ENCODE measurements around the gene MEGF10. TPM values are rescaled to one million over a fixed set of nuclear protein-coding genes. Genes with fewer than 3 reads are reported as not detected.

MEGF10 gene
- total RNA-seq, 1 donor = 1.3 TPM

GRCh38 chr5:127450046-127450445 lies 159.4 kb downstream of the MEGF10 start:
- no peak for DNase-seq (ENCODE audit: low read depth)
- TF ChIP-seq CTCF (IDR thresholded peaks at IDR 0.05; ENCODE audit: insufficient read depth, low read depth, low read length) = no peak
- H3K4me3 ChIP-seq (ENCODE audit: low read depth, low read length) = no peak overlapping the region

GRCh38 chr5:127451096-127451495 lies 160.5 kb downstream of the MEGF10 start:
- no peak overlapping the region for H3K4me3 ChIP-seq (ENCODE audit: low read depth, low read length)
- no peak for TF ChIP-seq CTCF (IDR thresholded peaks at IDR 0.05; ENCODE audit: insufficient read depth, low read depth, low read length)
- DNase-seq (ENCODE audit: low read depth) = no peak

- no peak for TF ChIP-seq CTCF (IDR thresholded peaks at IDR 0.05; ENCODE audit: insufficient read depth, low read depth, low read length)
- no peak overlapping the region for H3K4me3 ChIP-seq (ENCODE audit: low read depth, low read length)
- DNase-seq (ENCODE audit: low read depth) = no peak
These were observed 162.0 kb downstream of the MEGF10 start for GRCh38 chr5:127452626-127453025.

- TF ChIP-seq CTCF (IDR thresholded peaks at IDR 0.05; ENCODE audit: insufficient read depth, low read depth, low read length) = no peak
- no peak for DNase-seq (ENCODE audit: low read depth)
- no peak overlapping the region for H3K4me3 ChIP-seq (ENCODE audit: low read depth, low read length)
These were observed 180.6 kb downstream of the MEGF10 start for GRCh38 chr5:127471211-127471610.

GRCh38 chr5:127472700-127473099 lies 182.1 kb downstream of the MEGF10 start:
- no peak for TF ChIP-seq CTCF (IDR thresholded peaks at IDR 0.05; ENCODE audit: insufficient read depth, low read depth, low read length)
- DNase-seq (ENCODE audit: low read depth) = no peak
- H3K4me3 ChIP-seq (ENCODE audit: low read depth, low read length) = no peak overlapping the region

- DNase-seq (ENCODE audit: low read depth) = no peak
- H3K4me3 ChIP-seq (ENCODE audit: low read depth, low read length) = no peak overlapping the region
- no peak for TF ChIP-seq CTCF (IDR thresholded peaks at IDR 0.05; ENCODE audit: insufficient read depth, low read depth, low read length)
These were observed 195.9 kb downstream of the MEGF10 start for GRCh38 chr5:127486471-127486870.
